Heart left ventricle (tissue), 16 donors: ENCODE data around the gene IKZF1. TPM values are rescaled to one million over a fixed set of nuclear protein-coding genes. Genes with fewer than 3 reads are reported as not detected.

Source experiments
- ATAC-seq, 4 donors: fragments of 200-7000 bp; cut with Tn5 transposase; one replicate each; pipeline ENCODE4 v1.9.1; 2020 to 2022; ENCODE audit warnings: moderate library complexity in 4 of 4, mild to moderate bottlenecking in 3 of 4, moderate number of reproducible peaks in 1 of 4
- DNase-seq, 5 donors: peaks; one replicate each; pipeline ENCODE4 v3.0.0-alpha.2; 2020
- H3K27ac ChIP-seq, 12 donors: fragments of 200-600 bp; sonication (generic) in 4 of 12; one replicate each; pipeline versions ENCODE4 v1.5.0 to v1.8.0; 2016 to 2022; ENCODE audit warnings: mild to moderate bottlenecking in 2 of 12
- H3K27me3 ChIP-seq, 9 donors: fragments of 200-600 bp; sonication (generic) in 2 of 9; one replicate each; pipeline versions ENCODE4 v1.5.1 to v1.8.0; 2016 to 2022; ENCODE audit warnings: mild to moderate bottlenecking in 3 of 9
- H3K36me3 ChIP-seq, 9 donors: fragments of 200-600 bp; sonication (generic) in 2 of 9; one replicate each; pipeline versions ENCODE4 v1.5.0 to v1.8.0; 2018 to 2022; ENCODE audit warnings: mild to moderate bottlenecking in 2 of 9
- H3K4me1 ChIP-seq, 12 donors: fragments of 200-600 bp; sonication (generic) in 4 of 12; one replicate each; pipeline versions ENCODE4 v1.5.0 to v1.8.0; 2016 to 2022; ENCODE audit warnings: mild to moderate bottlenecking in 3 of 12
- H3K4me3 ChIP-seq, 12 donors: fragments of 200-600 bp; sonication (generic) in 4 of 12; one replicate each; pipeline versions ENCODE4 v1.5.0 to v1.8.0; 2017 to 2022; ENCODE audit warnings: mild to moderate bottlenecking in 9 of 12, moderate library complexity in 4 of 12
- H3K9me3 ChIP-seq, 12 donors: fragments of 200-600 bp; sonication (generic) in 4 of 12; one replicate each; pipeline versions ENCODE4 v1.5.0 to v1.8.0; 2016 to 2022; ENCODE audit warnings: mild to moderate bottlenecking in 1 of 12
- CTCF ChIP-seq, 12 donors: fragments of 200-600 bp; sonication (generic) in 4 of 12; IDR thresholded peaks; one replicate each; pipeline versions ENCODE4 v1.5.0 to v1.8.0; 2018 to 2022; ENCODE audit warnings: antibody characterized with exemption in 12 of 12, mild to moderate bottlenecking in 5 of 12
- POLR2A ChIP-seq, 2 donors: fragments of 450-650 bp; IDR thresholded peaks; one replicate each; pipeline ENCODE4 v1.6.1; 2017; ENCODE audit warnings: antibody characterized with exemption in 2 of 2, mild to moderate bottlenecking in 2 of 2, moderate library complexity in 2 of 2
- WGBS, 4 donors: extraction: QIAGEN DNeasy Blood & Tissue Kit in 2 of 4; methylation state at CpG; one replicate each; pipeline versions ENCODE4 v1.1.5 to v1.1.7; 2013 to 2018; 5-methylcytosine and 5-hydroxymethylcytosine counted together
- intact Hi-C, 10 donors: fragments of 100-400 bp; cut with DNase I; formaldehyde crosslinking; loops; one replicate each; pipeline versions ENCODE4 v1.11.1 to v1.14.2; 2022
- polyA plus RNA-seq, 2 donors: library from polyadenylated mRNA; stranded (reverse); fragments of 200-250 nt; gene quantifications; one replicate each; pipeline ENCODE4 v1.2.3, GENCODE V29; 2013
- total RNA-seq, 9 donors: library from RNA; depleted of rRNA in 2 of 9; stranded (reverse); fragments of >200 nt in 2 of 9; fragmentation: NEBNext Ultra II Directional in 3 of 9; extraction: Animal tissue kit (Norgen Biotek cat#: 25700) in 3 of 9; gene quantifications; one replicate each; pipeline versions ENCODE4 v1.1.0 to v1.2.4, GENCODE V29; 2016 to 2023
- donor health status: ischemic (EF 13 %, LVEDD 7.1; RV severe dilation, severe dysfunction).
- donor health status: healthy with polysubstance abuse.
- donor health status: DM: no; HTN: yes; CAD: no.
- donor health status: DM: no; HTN: no; CAD: no.
- donor health status: ischemic (EF 25% LVEDD 6.9; RV normal size, moderate dysfunction).
- donor health status: ischemic (EF 25% LVEDD 5.7; RV mildly dilated, moderate dysfunction).
- donor health status: healthy.
- donor health status: DM: yes; HTN: yes; CAD: no.
- donor health status: ischemic (EF 35%, LVEDD 5.7; RV mildly dilated, moderate dysfunction).
- donor health status: nonischemic (EF 11% LVEDD 7.7; RV severe dilation, severe dysfunction).
- donor health status: DM: yes; HTN: yes; CAD: no.
- donor health status: PGD.
- donor health status: ischemic (EF 29% LVEDD 5.4; RV normal size, mild dysfunction).
- donor health status: nonischemic (EF 23%, LVEDD 6.1; RV moderate dilation, normal function).

The IKZF1 gene
- total and polyA plus RNA-seq, 11 donors = 0.30 to 27.8 (median 2.4) TPM

- no peak for TF ChIP-seq POLR2A (IDR thresholded peaks at IDR 0.05)
- no peak for TF ChIP-seq CTCF (IDR thresholded peaks at IDR 0.05)
- intact Hi-C loops = no loop called here
- Histone ChIP-seq H3K27me3 (no peaks in the 10 kb centered on the region), H3K4me1 (peaks cover 0 to 21% (median 10%) of the 10 kb centered on the region in 12 donors), H3K9me3 (no peaks in the 10 kb centered on the region), H3K36me3 (peaks cover 0 to 43% (median 29%) of the 10 kb centered on the region in 9 donors), H3K4me3 (no peak overlapping the region), H3K27ac (no peak overlapping the region)
- DNase-seq (no peak), ATAC-seq (no peak)
- WGBS, 4 donors = 72 to 91% (median 84%) methylated on average over 4 of the region's 4 CpGs
Observed at GRCh38 chr7:50446542-50446960, 142.0 kb downstream of the IKZF1 start.

- Histone ChIP-seq H3K27ac (no peak overlapping the region), H3K4me1 (peaks cover 0 to 21% (median 10%) of the 10 kb centered on the region in 12 donors), H3K27me3 (no peaks in the 10 kb centered on the region), H3K9me3 (no peaks in the 10 kb centered on the region), H3K4me3 (no peak overlapping the region), H3K36me3 (peaks cover 0 to 38% (median 29%) of the 10 kb centered on the region in 9 donors)
- intact Hi-C loops = no loop called here
- ATAC-seq (no peak), DNase-seq (no peak)
- TF ChIP-seq CTCF (IDR thresholded peaks at IDR 0.05) (no peak), POLR2A (IDR thresholded peaks at IDR 0.05) (no peak)
Observed at GRCh38 chr7:50448823-50449222, 144.3 kb downstream of the IKZF1 start.

GRCh38 chr7:50449501-50449880 is 145.0 kb downstream of the IKZF1 start:
- H3K27ac ChIP-seq = peak overlapping the region in 6 of 12 donors; percentile 50 to 81 (median 79)
- H3K9me3 ChIP-seq = no peaks in the 10 kb centered on the region
- peaks cover 0 to 21% (median 10%) of the 10 kb centered on the region in 12 donors for H3K4me1 ChIP-seq
- H3K27me3 ChIP-seq = no peaks in the 10 kb centered on the region
- intact Hi-C loops = no loop called here
- no peak for TF ChIP-seq POLR2A (IDR thresholded peaks at IDR 0.05)
- TF ChIP-seq CTCF (IDR thresholded peaks at IDR 0.05) = no peak
- H3K4me3 ChIP-seq = peak overlapping the region; percentile 42 to 95 (median 72)
- no peak for ATAC-seq
- 12 to 19% (median 15%) methylated on average over 5 of the region's 5 CpGs for WGBS, 4 donors
- no peak for DNase-seq
- peaks cover 0 to 32% (median 26%) of the 10 kb centered on the region in 9 donors for H3K36me3 ChIP-seq

- ATAC-seq (peak; percentile 94 to 99 (median 98)), DNase-seq (peak; percentile 77 to 88 (median 82))
- Histone ChIP-seq H3K36me3 (peaks cover 0 to 29% (median 20%) of the 10 kb centered on the region in 9 donors), H3K9me3 (no peaks in the 10 kb centered on the region), H3K4me1 (peaks cover 0 to 21% (median 10%) of the 10 kb centered on the region in 12 donors), H3K27ac (peak within 1 kb of the TSS in 10 of 12 donors; percentile 15 to 81 (median 62)), H3K4me3 (peak within 1 kb of the TSS; percentile 42 to 95 (median 72)), H3K27me3 (no peaks in the 10 kb centered on the region)
- no peak for TF ChIP-seq CTCF (IDR thresholded peaks at IDR 0.05)
- TF ChIP-seq POLR2A (IDR thresholded peaks at IDR 0.05) = peak in 1 of 2 donors; percentile 65
- WGBS, 4 donors = 0 to 1% (median 1%) methylated on average over 28 to 63 of the region's 63 CpGs
- intact Hi-C loops = loop anchor here in 1 of 10 donors (5.0 kb wide), 1 partner anchor 707 kb away; no protein-coding TSS in a partner anchor
Observed at GRCh38 chr7:50449881-50450589, 145.5 kb downstream of the IKZF1 start, which contains the start of gene FIGNL1. TSS of gene FIGNL1 (minus strand) at chr7:50450350. CDS start at chr7:50447287, 3,063 bp downstream.
